SK-N-DZ (cell line): ENCODE data around the gene ATP2B2.
A peak's percentile ranks its signal among the peaks of the same experiment; 100 is the strongest.

Source experiments
- DNase-seq: peaks from one replicate; pipeline ENCODE4 v3.0.0-alpha.2; 2015; ENCODE audit warnings: low spot score

The ATP2B2 gene

DNA sequence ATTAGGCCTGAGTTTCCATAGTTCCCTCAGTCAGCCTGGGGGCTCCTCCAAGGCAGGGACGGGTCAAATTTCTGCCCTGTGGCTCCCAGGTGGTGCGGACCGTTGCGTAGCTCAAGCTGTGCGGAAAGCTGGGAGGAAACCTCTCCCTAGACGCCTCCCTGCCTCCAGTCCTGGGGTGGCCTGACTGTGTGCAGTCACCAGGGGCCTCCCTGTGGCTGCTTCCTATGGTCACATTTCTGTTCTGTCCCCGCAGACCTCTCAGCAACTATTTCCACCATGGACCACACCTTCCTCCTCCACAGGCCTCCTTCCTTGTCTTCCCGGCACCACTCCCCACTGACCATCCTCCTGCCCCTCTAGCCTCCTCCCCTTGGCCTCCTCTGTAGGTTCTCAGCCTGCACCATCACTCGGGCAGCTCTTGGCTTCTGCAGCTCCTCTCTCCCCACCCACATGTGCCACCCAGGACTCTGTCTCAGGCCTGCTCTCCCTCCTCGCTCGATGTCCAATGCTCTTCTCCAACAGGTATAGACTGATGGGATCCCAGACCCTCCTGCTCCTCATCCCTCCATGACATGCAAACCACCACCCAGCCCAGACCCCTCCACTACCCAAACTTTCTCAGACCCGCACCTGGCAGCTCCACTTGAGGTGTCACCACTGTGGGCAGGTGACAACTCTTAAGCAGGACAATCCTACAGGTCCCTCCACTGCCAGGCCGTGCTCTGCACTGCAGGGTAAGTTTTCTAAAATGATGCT, 157.6 kb downstream of the ATP2B2 start:
- DNase-seq: no peak

DNA sequence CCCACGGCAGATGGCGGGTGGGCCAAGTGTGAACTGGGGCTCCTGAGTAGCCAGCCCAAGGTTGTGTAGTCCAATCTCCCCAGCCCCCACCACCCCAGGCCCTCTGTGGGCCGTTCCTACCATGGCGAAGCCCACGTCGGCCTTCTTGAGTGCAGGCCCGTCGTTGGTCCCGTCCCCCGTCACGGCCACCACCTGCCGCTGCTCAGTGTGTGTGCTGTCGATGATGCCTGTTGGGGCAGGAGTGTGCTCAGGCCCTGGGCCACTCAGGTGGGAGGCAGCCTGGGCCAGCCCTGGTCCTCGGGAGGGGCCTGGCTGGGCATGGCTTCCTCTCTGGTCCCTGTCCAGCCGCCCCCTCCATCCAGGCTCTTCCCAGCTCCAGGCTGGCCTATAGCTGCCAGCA, 159.5 kb downstream of the ATP2B2 start:
- DNase-seq: no peak

DNA sequence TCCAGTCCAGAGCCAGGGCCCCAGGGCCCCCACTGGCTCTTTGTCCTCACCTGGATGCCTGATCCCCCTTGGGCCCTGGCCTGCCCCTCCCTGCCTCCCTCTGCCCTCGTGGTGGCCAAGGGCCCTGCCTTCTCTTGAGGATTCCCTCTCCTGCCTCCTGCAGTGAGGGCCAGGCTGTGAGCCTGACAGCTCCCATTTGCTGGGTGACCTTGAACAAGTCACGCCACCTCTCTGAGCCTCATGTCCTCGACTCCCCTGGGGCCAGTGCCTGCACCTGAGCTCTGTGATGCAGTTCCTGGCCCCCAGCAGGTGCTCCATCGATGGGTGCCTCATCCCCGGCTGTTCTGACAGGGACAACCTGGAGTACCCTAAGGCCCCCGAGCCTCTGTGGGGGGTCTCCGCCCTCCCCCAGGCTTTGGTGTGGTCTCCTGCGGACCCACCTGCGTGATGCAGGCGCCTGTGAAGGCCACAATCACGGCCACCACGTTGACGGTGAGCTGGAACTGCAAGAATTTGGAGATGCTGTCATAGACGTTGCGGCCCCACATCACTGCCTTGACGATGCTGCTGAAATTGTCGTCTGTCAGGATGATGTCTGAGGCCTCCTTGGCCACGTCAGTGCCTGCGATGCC, 160.3 kb downstream of the ATP2B2 start:
- no peak for DNase-seq

DNA sequence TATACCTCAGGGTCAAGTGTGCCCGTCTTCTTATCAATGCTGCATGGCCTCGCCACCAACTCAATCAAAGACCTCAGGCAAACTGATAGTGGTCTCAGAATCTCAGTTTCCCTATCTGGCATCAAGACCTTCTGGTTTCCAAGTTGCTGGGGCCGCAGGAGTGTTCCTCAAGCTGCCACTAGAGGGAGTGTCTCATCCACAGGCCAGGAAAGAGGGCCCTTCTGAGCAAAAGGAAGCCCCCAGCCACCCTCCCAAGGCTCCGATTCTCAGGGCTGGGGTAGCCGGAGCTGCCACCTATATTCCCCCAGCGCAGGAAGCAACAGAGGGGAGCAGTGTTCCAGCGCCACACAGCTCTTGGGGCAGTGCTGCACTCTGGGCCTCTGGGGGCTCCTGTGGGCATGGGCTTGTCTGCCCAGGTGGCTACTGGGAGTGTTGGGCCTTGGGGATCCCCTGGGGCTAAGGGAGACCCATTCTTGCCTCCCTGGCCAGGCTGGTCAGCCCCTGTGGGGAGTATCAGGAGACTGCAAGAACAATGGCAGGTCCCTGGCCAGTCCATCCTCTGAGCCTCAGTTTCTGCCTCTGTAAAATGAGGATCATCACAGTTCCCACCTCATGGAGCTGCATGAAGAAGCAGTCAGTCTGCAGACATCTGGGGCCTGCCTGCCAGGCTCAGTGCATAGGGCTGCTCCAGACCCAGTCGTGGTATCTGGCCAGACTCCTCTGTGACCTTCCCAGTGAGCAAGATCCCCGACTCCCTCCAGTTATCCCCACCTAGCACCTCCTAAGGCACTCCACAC, 161.0 kb downstream of the ATP2B2 start:
- DNase-seq: peak; percentile 66

DNA sequence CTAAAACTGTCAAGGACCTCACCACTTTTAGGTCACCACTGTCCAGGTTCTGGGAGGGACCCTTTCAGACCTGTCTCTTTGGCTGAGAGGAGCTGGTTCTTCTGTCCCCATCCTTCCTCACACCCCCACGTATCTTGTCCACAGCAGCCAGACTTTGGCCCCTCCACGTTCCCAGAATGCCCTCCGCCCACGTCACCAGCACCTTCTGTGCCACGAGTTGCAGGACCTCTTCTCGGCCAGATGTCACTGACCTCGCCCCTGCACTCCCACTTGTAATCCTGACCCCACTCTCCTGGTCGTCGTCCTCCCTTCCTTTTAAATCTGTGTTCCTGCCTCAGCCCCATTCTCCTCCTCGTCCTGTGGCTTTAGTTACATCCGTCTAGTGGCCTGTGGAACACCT, 161.9 kb downstream of the ATP2B2 start:
- DNase-seq: no peak

DNA sequence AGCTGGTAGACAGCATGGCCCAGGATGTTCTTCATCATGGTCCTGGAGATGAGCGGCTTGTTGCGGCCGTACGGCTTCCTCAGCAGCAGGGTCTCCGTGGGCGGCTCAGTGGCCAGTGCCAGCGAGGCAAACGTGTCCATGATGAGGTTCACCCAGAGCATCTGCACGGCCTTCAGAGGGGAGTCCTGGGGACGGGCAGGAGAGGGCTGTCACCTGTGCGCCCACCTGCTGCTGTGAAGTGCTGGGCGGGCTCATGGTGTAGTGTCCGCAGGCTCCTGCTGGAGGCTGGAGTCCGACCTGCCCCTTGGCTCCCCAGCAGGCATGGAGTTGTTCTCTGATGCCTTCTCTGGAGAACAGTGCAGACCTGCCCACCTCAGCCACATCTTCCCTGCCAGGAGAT, 162.6 kb downstream of the ATP2B2 start:
- no peak for DNase-seq

DNA sequence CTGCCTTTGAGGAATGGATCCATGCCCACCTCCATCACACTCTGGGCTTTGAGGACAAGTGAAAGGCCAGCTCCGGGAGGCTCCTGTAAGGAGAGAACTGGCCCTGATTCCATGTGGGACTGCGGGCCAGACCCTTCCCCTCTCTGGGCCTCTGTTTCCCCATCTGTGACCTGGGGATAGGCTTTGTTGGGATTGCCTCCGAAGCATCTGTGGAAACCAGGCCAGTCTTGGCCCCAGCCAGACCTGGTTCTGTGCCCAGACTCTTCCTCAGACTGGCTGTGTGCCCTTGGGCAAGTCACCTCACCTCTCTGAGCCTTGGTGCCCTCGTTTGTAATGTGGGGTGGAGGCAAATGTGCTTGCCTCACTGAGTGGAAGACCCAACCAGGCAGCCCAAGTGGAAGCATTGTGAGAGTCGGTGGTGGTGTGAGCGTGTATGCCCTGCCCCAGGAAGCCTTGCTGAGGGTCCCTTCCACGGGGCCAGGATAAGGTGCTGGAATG, 163.4 kb downstream of the ATP2B2 start:
- DNase-seq: no peak

DNA sequence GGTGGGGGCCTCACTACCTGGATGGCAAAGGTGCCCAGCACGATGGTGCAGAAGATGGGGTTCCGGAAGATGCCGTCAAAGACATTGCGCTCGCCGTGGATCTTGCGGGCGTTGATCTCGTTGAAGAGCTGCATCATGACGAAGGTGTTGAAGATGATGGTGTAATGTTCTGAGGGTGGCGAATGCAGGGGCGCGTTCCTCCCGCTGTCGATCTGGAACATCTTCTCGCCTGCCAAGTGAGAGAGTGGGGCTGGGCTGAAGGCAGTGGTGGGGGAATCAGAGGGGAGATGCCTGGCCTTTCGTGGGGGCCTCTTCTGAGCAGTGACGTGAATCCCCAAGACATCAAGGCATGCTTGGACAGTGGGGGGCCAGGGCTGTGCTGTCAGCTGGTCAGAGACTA, 164.9 kb downstream of the ATP2B2 start:
- no peak for DNase-seq

DNA sequence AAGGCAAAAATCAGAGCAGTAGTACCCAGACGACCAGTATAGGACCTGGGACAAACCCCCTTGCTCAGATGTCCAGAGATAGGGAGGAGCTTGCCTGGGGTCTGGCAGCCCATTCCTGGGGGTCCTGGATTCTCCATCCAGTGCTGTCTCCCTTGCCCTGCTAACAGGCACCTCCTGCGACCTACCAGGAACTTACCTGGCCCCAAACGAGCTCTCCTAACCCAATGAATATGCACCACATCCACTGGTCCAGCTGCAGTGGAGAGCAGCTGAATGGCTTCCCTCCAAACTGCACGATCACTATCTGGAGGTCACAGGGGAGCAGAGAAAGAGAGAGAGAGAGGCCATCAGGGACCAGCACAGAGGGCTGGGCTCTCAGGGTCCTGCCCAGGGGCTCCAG, 165.3 kb downstream of the ATP2B2 start:
- no peak for DNase-seq

DNA sequence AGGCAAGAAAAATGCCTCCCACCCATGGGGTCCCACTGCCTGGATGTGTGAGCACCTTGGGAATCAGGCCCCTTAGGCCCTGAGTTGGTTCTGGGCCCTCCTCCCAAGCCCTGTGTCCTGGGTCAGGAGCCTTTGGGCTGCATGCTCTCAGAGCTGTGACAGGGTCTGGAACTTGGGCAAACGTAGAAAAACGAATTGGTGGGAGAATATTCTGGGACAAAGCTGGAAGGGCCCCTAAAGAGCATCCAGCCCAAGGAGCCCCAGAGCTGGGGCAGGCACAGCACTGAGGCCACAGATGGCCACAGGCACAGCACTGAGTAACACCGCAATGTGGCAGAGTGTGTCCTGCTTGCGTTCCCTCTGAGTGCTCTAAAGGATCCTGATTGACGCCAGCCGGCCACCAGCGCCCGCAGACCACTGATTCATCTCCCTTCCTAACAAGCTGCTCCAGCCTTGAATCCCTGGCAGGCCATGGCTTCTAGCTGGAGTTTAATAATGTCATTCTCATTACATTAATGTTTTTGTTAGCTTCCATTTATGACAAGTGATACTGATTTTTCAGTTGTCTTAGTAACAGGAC, 165.9 kb downstream of the ATP2B2 start:
- DNase-seq: no peak

DNA sequence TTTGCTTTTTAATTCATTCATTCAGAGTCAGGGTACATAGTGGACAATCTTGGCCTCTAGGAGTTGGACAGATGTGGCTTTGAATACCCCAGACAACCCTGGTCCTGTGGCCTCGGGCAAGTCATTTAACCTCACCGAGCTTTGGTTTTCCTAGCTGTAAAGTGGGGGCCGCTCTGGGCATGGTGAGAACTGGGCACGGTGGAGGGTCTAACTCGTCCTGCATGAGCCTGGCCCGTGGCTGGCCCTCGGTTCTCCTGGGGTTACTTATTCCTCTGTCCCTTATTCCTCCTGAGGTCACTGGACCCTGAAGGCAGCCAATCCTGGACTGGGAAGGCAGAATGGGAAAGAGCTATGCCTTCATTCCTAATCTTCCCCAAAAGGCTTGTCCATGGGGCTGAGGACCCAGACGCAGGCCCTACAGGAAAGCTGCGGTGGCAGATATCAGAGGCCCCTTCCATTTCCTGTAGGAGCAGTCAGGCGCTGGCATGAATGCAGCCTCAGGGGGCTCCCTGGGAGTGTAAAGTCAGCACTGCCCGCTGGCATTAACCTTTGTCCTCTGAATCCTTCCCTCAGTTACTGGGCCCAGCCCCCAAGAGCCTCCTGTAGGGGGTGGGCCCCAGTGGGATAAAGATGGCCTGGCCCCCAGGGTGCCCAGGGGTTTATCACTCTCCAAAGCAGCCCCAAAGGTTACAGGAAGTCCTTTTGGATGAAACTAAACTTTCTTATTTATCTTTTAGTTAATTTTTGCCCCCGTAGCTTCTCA, 166.6 kb downstream of the ATP2B2 start:
- DNase-seq: no peak

DNA sequence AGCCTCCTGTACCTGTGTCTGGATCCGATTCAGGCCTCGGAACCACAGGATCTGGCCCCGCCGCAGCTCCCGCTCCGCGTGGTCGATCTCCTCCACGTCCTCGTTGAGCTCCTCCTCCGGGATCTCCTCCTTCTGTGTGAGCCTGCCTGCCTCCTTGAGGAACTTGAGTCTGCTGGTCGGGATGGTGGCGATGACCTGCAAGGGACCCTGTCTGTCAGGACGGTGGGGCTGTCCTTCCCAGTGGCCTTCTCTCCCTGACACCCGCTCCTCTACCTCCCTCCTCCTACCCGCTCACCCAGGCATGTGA, 167.3 kb downstream of the ATP2B2 start:
- DNase-seq: no peak

DNA sequence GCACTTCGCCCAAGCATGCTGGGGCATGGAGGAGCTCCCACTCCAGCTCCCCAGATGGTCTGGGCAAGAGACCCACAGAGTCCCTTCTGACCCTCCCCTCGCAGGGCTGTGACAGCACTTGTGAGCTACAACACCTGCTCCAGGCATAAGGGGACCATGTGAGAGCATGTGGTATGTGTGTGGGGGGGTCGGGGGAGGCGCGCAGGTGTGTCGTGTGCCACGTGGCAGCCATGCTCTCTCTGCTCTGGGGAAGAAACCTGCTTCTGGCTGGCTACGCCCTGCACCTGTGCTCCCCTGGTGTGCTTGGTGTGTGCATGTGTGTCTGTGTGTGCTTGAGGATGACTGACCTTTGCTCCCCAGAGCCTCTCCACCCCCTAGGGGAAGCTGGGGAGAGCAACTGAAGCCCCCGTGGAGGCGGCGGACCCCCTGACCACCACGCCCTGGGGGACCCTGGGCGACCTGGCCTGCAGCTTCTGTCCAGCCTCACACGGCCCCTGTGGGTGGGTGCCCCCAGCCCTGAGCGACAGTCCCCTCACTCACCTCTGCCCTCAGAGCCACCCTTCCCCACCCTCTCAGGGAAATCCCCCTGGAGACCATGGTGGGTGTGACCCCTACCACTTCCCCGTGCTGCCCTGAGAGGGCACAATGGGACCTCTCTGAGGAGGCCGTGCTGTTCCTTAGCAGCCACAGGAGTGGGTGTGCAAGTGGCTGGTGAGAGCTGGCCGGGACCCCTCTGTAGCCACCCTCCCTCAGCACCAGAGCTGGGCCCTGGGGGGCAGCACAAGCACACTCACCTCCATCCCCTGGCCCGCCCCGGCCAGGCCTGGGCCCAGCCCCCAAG, 167.8 kb downstream of the ATP2B2 start:
- DNase-seq: no peak

DNA sequence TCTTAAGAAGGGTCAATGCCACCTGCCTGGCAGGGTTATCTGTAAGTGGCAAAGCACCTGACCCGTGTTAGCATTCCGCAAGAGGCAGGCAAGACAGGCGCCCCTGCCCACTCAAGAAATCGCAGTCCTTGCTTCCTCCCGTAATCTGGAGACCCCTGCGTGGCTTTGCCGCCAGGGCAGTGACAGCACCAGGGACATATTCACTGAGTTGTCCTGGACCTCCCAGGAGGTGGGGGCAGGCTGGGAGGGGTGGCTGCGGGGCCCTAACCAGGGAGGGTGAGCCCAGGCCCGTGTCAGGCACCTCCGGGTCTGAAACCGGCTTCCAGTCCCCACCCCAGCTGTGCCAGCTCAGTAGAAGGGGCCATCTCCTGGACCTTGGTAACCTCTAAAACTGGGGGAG, 168.6 kb downstream of the ATP2B2 start:
- DNase-seq: no peak

DNA sequence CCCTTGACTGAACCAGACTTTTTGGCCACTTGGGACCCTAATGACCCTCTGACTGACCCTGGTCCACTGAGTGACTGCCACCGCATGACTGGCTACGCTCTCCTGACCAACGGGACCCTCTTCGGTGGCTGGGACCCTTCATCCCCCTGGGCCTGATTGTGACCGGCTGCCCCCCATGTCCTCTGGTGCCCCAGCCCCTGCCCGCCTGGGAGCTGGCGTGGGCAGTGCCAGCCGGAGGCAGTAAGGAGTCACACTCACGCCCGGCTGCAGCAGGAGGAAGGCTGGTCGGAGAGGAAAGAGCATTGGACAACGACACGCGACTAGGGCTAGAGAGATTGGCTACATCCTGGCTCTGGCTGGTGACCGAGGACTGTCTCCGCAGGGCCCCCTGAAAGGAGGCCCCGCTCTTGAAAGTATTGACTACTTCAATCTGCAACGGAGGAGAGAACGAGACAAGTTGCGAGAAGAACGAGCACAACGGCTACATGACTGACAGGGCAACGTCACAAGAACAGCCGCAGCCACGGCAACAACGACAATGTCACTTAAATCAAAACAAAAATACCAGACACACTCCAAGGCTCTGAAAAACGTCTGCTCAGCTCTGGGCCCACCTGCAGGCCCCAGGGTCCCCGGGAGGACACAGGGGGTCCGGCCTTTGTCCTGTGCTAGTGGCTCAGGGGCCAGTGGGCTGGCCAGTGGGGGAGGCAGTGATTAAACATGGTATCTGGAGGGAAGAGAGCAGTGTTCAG, 169.3 kb downstream of the ATP2B2 start:
- DNase-seq: no peak

DNA sequence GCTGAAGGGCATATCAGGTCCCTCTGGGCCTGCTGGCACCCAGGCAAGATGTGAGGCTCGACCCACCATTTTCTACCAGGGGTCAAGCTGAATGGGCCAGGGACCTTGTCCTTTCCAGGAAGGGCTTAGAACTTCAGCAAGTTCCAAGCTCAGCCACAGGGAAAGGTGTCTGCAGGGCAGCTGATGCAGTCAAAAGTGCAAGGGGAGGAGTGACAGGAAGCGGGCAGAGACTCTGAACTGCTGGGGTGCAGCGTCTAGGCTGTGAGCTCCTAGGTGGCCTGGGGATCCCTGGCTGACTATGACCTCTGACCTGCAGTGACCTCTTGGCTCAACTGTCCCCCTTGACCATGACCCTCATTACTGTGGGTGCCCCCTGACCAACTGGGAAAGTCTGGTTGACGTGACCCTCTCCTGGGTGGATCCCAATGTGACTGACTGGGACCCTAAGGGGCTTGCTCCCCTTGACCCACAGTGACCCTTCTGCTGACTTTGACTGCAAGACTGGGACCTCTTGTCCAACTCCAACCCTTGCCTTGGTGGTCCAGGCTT, 170.1 kb downstream of the ATP2B2 start:
- no peak for DNase-seq

DNA sequence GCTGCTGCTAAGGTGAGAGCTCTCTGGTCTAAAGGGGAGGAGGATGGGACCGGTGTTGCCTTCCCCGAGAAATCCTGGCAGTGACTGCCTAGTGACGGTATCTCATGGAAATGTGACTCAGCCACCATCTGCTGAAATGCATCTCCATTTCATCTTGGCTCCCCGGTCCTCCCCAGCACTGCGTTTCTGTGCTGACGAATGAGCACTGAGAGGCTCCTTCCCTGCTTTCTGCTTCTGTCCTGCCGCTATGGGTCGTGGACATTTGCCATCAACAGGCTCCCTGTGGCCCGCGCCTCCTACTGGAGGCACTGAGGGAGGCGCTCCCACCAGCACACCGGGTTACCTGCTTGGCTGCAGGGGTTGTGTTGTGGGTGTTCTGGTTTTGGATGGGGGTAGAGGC, 170.9 kb downstream of the ATP2B2 start:
- DNase-seq: no peak

DNA sequence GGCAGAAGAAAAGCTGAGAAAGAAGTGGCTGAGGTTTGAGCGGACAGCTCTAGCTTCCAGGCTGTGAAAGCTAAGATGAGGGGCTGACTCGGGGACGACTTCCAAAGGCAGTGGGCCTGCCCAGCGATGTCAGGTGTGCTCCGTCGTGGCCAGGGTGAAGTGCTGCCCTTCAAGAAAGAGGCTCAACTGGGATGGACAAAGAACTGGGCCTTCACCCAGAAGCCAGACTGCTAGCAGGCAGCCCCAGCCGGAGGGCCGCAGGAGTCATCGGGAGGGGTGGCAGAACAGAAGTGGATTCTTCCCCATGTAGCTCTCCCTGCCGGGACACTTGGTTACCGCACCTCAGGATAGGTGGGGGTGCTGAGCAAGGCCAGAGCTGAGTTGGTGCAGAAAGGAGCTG, 171.3 kb downstream of the ATP2B2 start:
- no peak for DNase-seq

DNA sequence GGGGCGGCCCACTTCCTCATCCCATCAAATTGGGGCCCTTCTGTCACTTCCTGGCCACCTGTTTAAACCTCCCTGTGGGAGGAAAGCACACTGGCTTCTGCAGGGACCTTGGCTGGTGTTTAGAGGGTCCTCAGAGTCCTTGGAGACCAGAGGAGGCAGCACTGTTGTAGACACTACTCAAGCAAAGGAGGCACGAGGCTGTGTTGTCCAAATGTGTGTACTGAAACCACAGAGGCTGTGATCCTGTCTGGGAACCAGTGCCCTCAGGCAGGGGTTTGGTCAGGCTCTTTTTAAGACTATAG, 172.1 kb downstream of the ATP2B2 start:
- no peak for DNase-seq
